Right lobe of liver (tissue), 6 donors: ENCODE data around the gene PSD. TPM values are rescaled to one million over a fixed set of nuclear protein-coding genes. Genes with fewer than 3 reads are reported as not detected.
A peak's percentile ranks its signal among the peaks of the same experiment; 100 is the strongest.

ENCODE experiments used
- ATAC-seq, 4 donors: fragments of 200-7000 bp; cut with Tn5 transposase; one replicate each; pipeline ENCODE4 v1.9.1; 2020; ENCODE audit warnings: mild to moderate bottlenecking in 4 of 4, moderate library complexity in 4 of 4
- DNase-seq, 3 donors: peaks; one replicate each; pipeline ENCODE4 v3.0.0-alpha.2; 2020
- H3K27ac ChIP-seq, 3 donors: fragments of 200-600 bp; one replicate each; pipeline ENCODE4 v1.8.0; 2022
- H3K27me3 ChIP-seq, 2 donors: fragments of 200-600 bp; one replicate each; pipeline ENCODE4 v1.8.0; 2022
- H3K36me3 ChIP-seq, 4 donors: fragments of 200-600 bp; sonication (generic) in 1 of 4; one replicate each; pipeline versions ENCODE4 v1.5.1 to v1.8.0; 2017 to 2022; ENCODE audit warnings: control low read depth in 1 of 4
- H3K4me1 ChIP-seq, 4 donors: fragments of 200-600 bp; sonication (generic) in 1 of 4; one replicate each; pipeline versions ENCODE4 v1.5.1 to v1.8.0; 2017 to 2022; ENCODE audit warnings: control low read depth in 1 of 4
- H3K4me3 ChIP-seq, 3 donors: fragments of 200-600 bp; one replicate each; pipeline ENCODE4 v1.8.0; 2022
- H3K9me3 ChIP-seq, 4 donors: fragments of 200-600 bp; sonication (generic) in 1 of 4; one replicate each; pipeline versions ENCODE4 v1.5.1 to v1.8.0; 2017 to 2022; ENCODE audit warnings: control low read depth in 1 of 4
- CTCF ChIP-seq, 4 donors: fragments of 200-600 bp in 3 of 4; fragments of 450-650 bp in 1 of 4; IDR thresholded peaks; one replicate each; pipeline versions ENCODE4 v1.5.1 to v1.8.0; 2016 to 2022; ENCODE audit warnings: antibody characterized with exemption in 4 of 4, mild to moderate bottlenecking in 2 of 4
- POLR2A ChIP-seq: fragments of 450-650 bp; IDR thresholded peaks from one replicate; pipeline ENCODE4 v1.6.1; 2017; ENCODE audit warnings: antibody characterized with exemption, mild to moderate bottlenecking
- WGBS: methylation state at CpG from one replicate; pipeline ENCODE4 v1.1.6; 2018; ENCODE audit warnings: low coverage, low lambda C conversion rate; ENCODE audit not compliant: insufficient coverage; ENCODE audit errors: missing lambda C conversion rate; 5-methylcytosine and 5-hydroxymethylcytosine counted together
- intact Hi-C, 2 donors: fragments of 100-400 bp; cut with DNase I; formaldehyde crosslinking; loops; one replicate each; pipeline versions ENCODE4 v1.11.2 to v1.14.1; 2022
- total RNA-seq, 6 experiments: library from RNA; depleted of rRNA in 2 of 6; stranded (reverse); fragments of >200 nt in 2 of 6; fragmentation: NEBNext Ultra II Directional in 3 of 6; extraction: Animal tissue kit (Norgen Biotek cat#: 25700) in 3 of 6; gene quantifications; one replicate each; pipeline versions ENCODE4 v1.1.0 to v1.2.4, GENCODE V29; 2016 to 2023
- donor health status: DM: no; HTN: yes; CAD: no.
- donor health status: DM: no; HTN: no; CAD: no.
- donor health status: DM: no; HTN: no; CAD: no.
- donor health status: DM: no; HTN: yes; CAD: no.
- donor health status: DM: no; HTN: yes; CAD: no.

Gene PSD
- total RNA-seq, 6 experiments from 2014 or later: 0.12 to 4.6 (median 1.3) TPM

- peak overlapping the region in 1 of 3 donors; percentile 57 for H3K27ac ChIP-seq
- intact Hi-C loops: no loop called here
- TF ChIP-seq CTCF (IDR thresholded peaks at IDR 0.05): no peak
- no peak for TF ChIP-seq POLR2A
- no peaks in the 10 kb centered on the region for H3K27me3 ChIP-seq
- no peak overlapping the region for H3K4me3 ChIP-seq
- peaks cover 0 to 24% (median 3%) of the 10 kb centered on the region in 4 donors for H3K4me1 ChIP-seq
- ATAC-seq: peak; percentile 2 to 29 (median 15)
- WGBS: 56% methylated on average over 2 of the region's 3 CpGs
- H3K36me3 ChIP-seq: no peaks in the 10 kb centered on the region
- DNase-seq: peak in 1 of 3 donors; percentile 42
- H3K9me3 ChIP-seq: no peaks in the 10 kb centered on the region
These were observed 34.2 kb upstream of the PSD start for GRCh38 chr10:102452672-102453340.

GRCh38 chr10:102451105-102451969 lies 32.8 kb upstream of the PSD start, which contains the start of gene C10orf95:
Gene C10orf95 (minus strand): TSS chr10:102451543. CDS start chr10:102451093, 450 bp downstream.
- DNase-seq (no peak), ATAC-seq (no peak)
- Histone ChIP-seq H3K4me1 (peaks cover 0 to 24% (median 3%) of the 10 kb centered on the region in 4 donors), H3K9me3 (no peaks in the 10 kb centered on the region), H3K27me3 (no peaks in the 10 kb centered on the region), H3K36me3 (no peaks in the 10 kb centered on the region), H3K27ac (peak within 1 kb of the TSS; percentile 66 to 76 (median 68)), H3K4me3 (peak within 1 kb of the TSS; percentile 62 to 92 (median 77))
- intact Hi-C loops: no loop called here
- TF ChIP-seq POLR2A (no peak), CTCF (IDR thresholded peaks at IDR 0.05) (no peak)
- 33% methylated on average over 18 of the region's 28 CpGs for WGBS

GRCh38 chr10:102450374-102451104 lies 32.0 kb upstream of the PSD start:
- Histone ChIP-seq H3K9me3 (no peaks in the 10 kb centered on the region), H3K27ac (peak overlapping the region; percentile 66 to 76 (median 68)), H3K4me3 (peak overlapping the region; percentile 62 to 92 (median 77)), H3K4me1 (peaks cover 0 to 24% (median 3%) of the 10 kb centered on the region in 4 donors), H3K36me3 (no peaks in the 10 kb centered on the region), H3K27me3 (no peaks in the 10 kb centered on the region)
- DNase-seq (peak; percentile 90 to 91 (median 91)), ATAC-seq (peak; percentile 76 to 90 (median 88))
- WGBS: 0% methylated on average over 1 of the region's 104 CpGs
- intact Hi-C loops: no loop called here
- peak; percentile 84 for TF ChIP-seq POLR2A
- TF ChIP-seq CTCF (IDR thresholded peaks at IDR 0.05): no peak

- intact Hi-C loops: no loop called here
- ATAC-seq (peak in 2 of 4 donors; percentile 4 to 5), DNase-seq (no peak)
- WGBS: 0% methylated on average over 7 of the region's 11 CpGs
- Histone ChIP-seq H3K4me1 (peaks cover 0 to 24% (median 3%) of the 10 kb centered on the region in 4 donors), H3K27me3 (no peaks in the 10 kb centered on the region), H3K9me3 (no peaks in the 10 kb centered on the region), H3K27ac (peak overlapping the region; percentile 54 to 76 (median 66)), H3K4me3 (peak overlapping the region; percentile 62 to 92 (median 77)), H3K36me3 (no peaks in the 10 kb centered on the region)
- TF ChIP-seq CTCF (IDR thresholded peaks at IDR 0.05) (no peak), POLR2A (no peak)
These were observed 31.5 kb upstream of the PSD start for GRCh38 chr10:102450124-102450373.
